Caco-2 (cell line): Measurements from ENCODE around the gene ERO1A. TPM values are rescaled to one million over a fixed set of nuclear protein-coding genes. Genes with fewer than 3 reads are reported as not detected.

ENCODE experiments used
- BruUV-seq: library from RNA; stranded (reverse); fragments of 400-500 nt; replicated peaks from 2 replicates; lab custom pipeline; 2021; lab: Mats Ljungman, UMichigan
- CTCF ChIA-PET: fragments of 300-600 bp; sonication (Branson Sonifier 250); formaldehyde crosslinking; loops from one replicate; lab custom pipeline; 2022; ENCODE audit warnings: antibody characterized with exemption; lab: Charles Lee
- POLR2A ChIA-PET: fragments of 300-600 bp; sonication (Branson Sonifier 250); formaldehyde crosslinking; loops from one replicate; lab custom pipeline; 2022; ENCODE audit warnings: antibody characterized with exemption; lab: Charles Lee
- DNase-seq, 2 experiments: peaks; one replicate each; pipeline versions ENCODE4 v3.0.0 to v3.0.0-alpha.2; 2020 to 2022
- H3K27me3 ChIP-seq: replicated peaks from 2 replicates; pipeline ENCODE4 v1.6.0; 2011; ENCODE audit warnings: low read length; ENCODE audit not compliant: control insufficient read depth, insufficient read depth
- H3K36me3 ChIP-seq: 2 replicates; pipeline ENCODE4 v1.5.1; 2011; ENCODE audit warnings: low read length; ENCODE audit not compliant: control insufficient read depth, insufficient read depth
- H3K4me1 ChIP-seq: fragments of 250-450 bp; sonication (Bioruptor Pico); 2 replicates; pipeline ENCODE4 v1.5.1; 2020; ENCODE audit warnings: mild to moderate bottlenecking
- H3K4me3 ChIP-seq: 2 replicates; pipeline ENCODE4 v1.5.1; 2011; ENCODE audit warnings: low read depth, mild to moderate bottlenecking, control low read depth, low read length
- H3K9me3 ChIP-seq: fragments of 250-450 bp; sonication (Bioruptor Pico); 2 replicates; pipeline ENCODE4 v1.5.1; 2020; ENCODE audit warnings: mild to moderate bottlenecking, moderate library complexity
- H3K27ac Mint-ChIP-seq: one replicate; pipeline ENCODE4 v1.8.0; 2022; ENCODE audit warnings: mixed read lengths; ENCODE audit not compliant: unreplicated experiment
- H3K27me3 Mint-ChIP-seq: one replicate; pipeline ENCODE4 v1.8.0; 2022; ENCODE audit warnings: mixed read lengths; ENCODE audit not compliant: insufficient read depth, unreplicated experiment
- H3K36me3 Mint-ChIP-seq: one replicate; pipeline ENCODE4 v1.8.0; 2022; ENCODE audit warnings: mild to moderate bottlenecking, mixed read lengths; ENCODE audit not compliant: insufficient read depth, unreplicated experiment
- H3K4me1 Mint-ChIP-seq: one replicate; pipeline ENCODE4 v1.8.0; 2022; ENCODE audit warnings: low read depth, mixed read lengths; ENCODE audit not compliant: unreplicated experiment
- H3K4me3 Mint-ChIP-seq: one replicate; pipeline ENCODE4 v1.8.0; 2022; ENCODE audit warnings: mild to moderate bottlenecking, moderate library complexity, mixed read lengths; ENCODE audit not compliant: unreplicated experiment
- H3K9me3 Mint-ChIP-seq: one replicate; pipeline ENCODE4 v1.8.0; 2022; ENCODE audit warnings: mixed read lengths; ENCODE audit not compliant: unreplicated experiment
- CTCF ChIP-seq, 2 experiments: fragments of 200-600 bp in 1 of 2; IDR thresholded peaks; 1 replicate in 1 of 2; 2 replicates in 1 of 2; pipeline versions ENCODE4 v1.5.1 to v1.8.0; 2011 to 2022; ENCODE audit warnings: antibody characterized with exemption in 1 of 2, control low read depth in 1 of 2, inconsistent platforms in 1 of 2, low read depth in 1 of 2, low read length in 1 of 2, mild to moderate bottlenecking in 1 of 2, moderate library complexity in 1 of 2; ENCODE audit not compliant: insufficient read depth in 1 of 2, severe bottlenecking in 1 of 2, unreplicated experiment in 1 of 2
- intact Hi-C: fragments of 100-400 bp; cut with micrococcal nuclease; formaldehyde crosslinking; loops from one replicate; pipeline ENCODE4 v1.10.0; 2022; ENCODE audit not compliant: unreplicated experiment
- total RNA-seq: library from RNA; stranded (reverse); gene quantifications from 2 replicates; pipeline ENCODE4 v1.2.3, GENCODE V29; 2022

The ERO1A gene
- total RNA-seq, 1 experiment from 2014 or later = 73.6 TPM

- H3K27ac Mint-ChIP-seq = no peak overlapping the region
- H3K4me1 Mint-ChIP-seq = no peaks in the 10 kb centered on the region
- H3K9me3 Mint-ChIP-seq = no peaks in the 10 kb centered on the region
- no peak for DNase-seq
- intact Hi-C loops = no loop called here
- no peaks in the 10 kb centered on the region for H3K36me3 Mint-ChIP-seq
- ChIA-PET CTCF (no interaction called here), POLR2A (no interaction called here)
- H3K27me3 Mint-ChIP-seq = no peaks in the 10 kb centered on the region
- Histone ChIP-seq H3K4me1 (no peaks in the 10 kb centered on the region), H3K36me3 (no peaks in the 10 kb centered on the region), H3K4me3 (no peak overlapping the region), H3K27me3 (no peaks in the 10 kb centered on the region), H3K9me3 (0 out of 2 replicates have a peak, but pooled peaks cover 2% of the 10 kb centered on the region)
- no peak overlapping the region for H3K4me3 Mint-ChIP-seq
- no peak for TF ChIP-seq CTCF (IDR thresholded peaks at IDR 0.05; ENCODE audit: insufficient read depth in 1 of 2, low read depth in 1 of 2, low read length in 1 of 2, severe bottlenecking in 1 of 2, unreplicated experiment in 1 of 2)
- BruUV-seq = no TSS peak
Observed at GRCh38 chr14:52602131-52602530, 93.2 kb downstream of the ERO1A start.

DNA sequence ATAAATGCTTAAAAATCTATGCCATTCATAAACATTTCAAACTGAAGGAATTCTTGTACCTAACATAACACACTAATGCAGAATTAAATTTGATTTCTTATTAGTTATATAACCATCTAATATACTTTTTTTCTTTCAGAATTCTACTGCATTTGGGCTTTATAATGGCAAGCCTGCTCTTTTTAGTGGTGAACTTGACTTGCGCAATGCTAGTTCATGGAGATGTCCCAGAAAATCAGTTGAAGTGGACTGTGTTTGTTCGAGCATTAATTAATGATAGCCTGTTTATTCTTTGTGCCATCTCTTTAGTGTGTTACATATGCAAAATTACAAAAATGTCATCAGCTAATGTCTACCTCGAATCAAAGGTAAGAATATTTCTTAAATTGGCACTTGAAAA is 95.4 kb downstream of the ERO1A start:
- intact Hi-C loops = no loop called here
- CTCF ChIA-PET = no interaction called here
- Histone ChIP-seq H3K4me3 (no peak overlapping the region), H3K4me1 (no peaks in the 10 kb centered on the region), H3K27me3 (no peaks in the 10 kb centered on the region), H3K36me3 (no peaks in the 10 kb centered on the region), H3K9me3 (0 out of 2 replicates have a peak, but pooled peaks cover 2% of the 10 kb centered on the region)
- Mint-ChIP-seq H3K9me3 (no peaks in the 10 kb centered on the region), H3K27ac (no peak overlapping the region), H3K4me3 (no peak overlapping the region), H3K27me3 (no peaks in the 10 kb centered on the region), H3K4me1 (no peaks in the 10 kb centered on the region), H3K36me3 (no peaks in the 10 kb centered on the region)
- no TSS peak for BruUV-seq
- no peak for TF ChIP-seq CTCF (IDR thresholded peaks at IDR 0.05; ENCODE audit: insufficient read depth in 1 of 2, low read depth in 1 of 2, low read length in 1 of 2, severe bottlenecking in 1 of 2, unreplicated experiment in 1 of 2)
- POLR2A ChIA-PET = no interaction called here
- DNase-seq = no peak

DNA sequence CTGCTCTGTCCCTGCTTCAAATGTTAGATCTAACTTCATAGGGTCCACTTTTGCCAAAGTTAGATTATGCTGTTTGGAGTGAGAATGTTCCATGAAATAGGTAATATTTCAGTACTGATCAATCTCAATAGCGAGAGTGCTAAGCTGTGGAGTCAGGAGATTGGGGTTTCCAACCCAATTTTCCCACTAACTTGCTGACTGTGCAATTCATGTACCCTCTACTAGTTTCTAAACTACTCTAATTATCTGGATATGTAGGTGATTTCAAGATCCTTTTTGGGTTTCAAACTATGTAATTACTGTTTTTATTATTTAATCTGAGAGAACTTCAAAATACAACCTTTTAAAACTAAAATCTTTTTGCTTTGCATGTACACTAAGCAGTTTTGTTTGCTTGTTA is 96.8 kb downstream of the ERO1A start:
- H3K4me1 ChIP-seq = no peaks in the 10 kb centered on the region
- Mint-ChIP-seq H3K9me3 (no peaks in the 10 kb centered on the region), H3K27me3 (no peaks in the 10 kb centered on the region), H3K4me3 (no peak overlapping the region), H3K27ac (no peak overlapping the region), H3K36me3 (no peaks in the 10 kb centered on the region), H3K4me1 (no peaks in the 10 kb centered on the region)
- H3K27me3 ChIP-seq = no peaks in the 10 kb centered on the region
- H3K4me3 ChIP-seq = no peak overlapping the region
- ChIA-PET POLR2A (no interaction called here), CTCF (no interaction called here)
- no TSS peak for BruUV-seq
- no peaks in the 10 kb centered on the region for H3K9me3 ChIP-seq
- H3K36me3 ChIP-seq = no peaks in the 10 kb centered on the region
- DNase-seq = no peak
- intact Hi-C loops = no loop called here
- no peak for TF ChIP-seq CTCF (IDR thresholded peaks at IDR 0.05; ENCODE audit: insufficient read depth in 1 of 2, low read depth in 1 of 2, low read length in 1 of 2, severe bottlenecking in 1 of 2, unreplicated experiment in 1 of 2)
